ENCODE measurements around the gene AXIN2. TPM values are rescaled to one million over a fixed set of nuclear protein-coding genes. Genes with fewer than 3 reads are reported as not detected.

Gene AXIN2
- total RNA-seq, 1 donor from 2014 or later = 115 TPM

DNA sequence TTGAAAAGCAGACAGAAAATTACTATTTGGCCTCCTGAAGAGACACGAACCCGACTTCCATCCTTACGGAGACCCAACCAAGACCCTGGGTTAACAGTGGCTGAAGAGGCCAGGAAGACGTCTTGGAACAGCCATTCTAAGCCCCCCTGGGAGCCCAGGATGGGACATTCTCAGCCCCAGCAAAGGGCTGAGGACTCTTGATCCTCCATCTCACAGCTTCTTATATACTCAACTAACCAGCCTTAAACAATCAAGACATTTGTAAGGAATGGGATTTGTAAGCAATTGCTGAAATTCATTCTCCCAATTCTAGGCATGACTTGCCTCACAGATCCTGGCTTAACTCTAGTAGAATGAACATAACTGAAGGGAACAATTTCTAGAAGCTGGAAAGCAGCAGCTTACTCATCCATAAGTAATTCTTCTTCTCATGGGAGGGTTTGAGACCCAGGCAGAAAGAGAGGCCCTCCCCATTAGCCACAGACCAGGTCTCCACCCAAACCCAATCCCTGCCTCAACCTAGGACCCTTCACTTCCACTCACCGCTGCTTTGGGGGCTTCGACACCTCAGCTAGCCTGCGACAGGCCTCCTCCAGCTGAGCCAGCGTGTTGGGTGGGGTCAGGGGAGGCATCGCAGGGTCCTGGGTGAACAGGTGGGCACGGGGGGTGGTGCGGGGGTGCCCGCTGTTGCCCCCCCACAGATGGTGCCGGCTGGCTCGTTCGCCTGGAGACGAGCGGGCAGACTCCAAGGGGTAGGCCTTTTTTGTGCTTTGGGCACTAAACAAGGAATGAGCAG, 25.5 kb downstream of the AXIN2 start:
- Mint-ChIP-seq H3K27ac (no peak overlapping the region), H3K9me3 (no peaks in the 10 kb centered on the region), H3K36me3 (peaks cover 48% of the 10 kb centered on the region), H3K27me3 (no peaks in the 10 kb centered on the region), H3K4me3 (peak overlapping the region; percentile 25), H3K4me1 (ENCODE audit: unreplicated experiment) (peaks cover 54% of the 10 kb centered on the region)
- no peak for DNase-seq (ENCODE audit: extremely low spot score, unreplicated experiment)
- TF ChIP-seq, protein P1, sequence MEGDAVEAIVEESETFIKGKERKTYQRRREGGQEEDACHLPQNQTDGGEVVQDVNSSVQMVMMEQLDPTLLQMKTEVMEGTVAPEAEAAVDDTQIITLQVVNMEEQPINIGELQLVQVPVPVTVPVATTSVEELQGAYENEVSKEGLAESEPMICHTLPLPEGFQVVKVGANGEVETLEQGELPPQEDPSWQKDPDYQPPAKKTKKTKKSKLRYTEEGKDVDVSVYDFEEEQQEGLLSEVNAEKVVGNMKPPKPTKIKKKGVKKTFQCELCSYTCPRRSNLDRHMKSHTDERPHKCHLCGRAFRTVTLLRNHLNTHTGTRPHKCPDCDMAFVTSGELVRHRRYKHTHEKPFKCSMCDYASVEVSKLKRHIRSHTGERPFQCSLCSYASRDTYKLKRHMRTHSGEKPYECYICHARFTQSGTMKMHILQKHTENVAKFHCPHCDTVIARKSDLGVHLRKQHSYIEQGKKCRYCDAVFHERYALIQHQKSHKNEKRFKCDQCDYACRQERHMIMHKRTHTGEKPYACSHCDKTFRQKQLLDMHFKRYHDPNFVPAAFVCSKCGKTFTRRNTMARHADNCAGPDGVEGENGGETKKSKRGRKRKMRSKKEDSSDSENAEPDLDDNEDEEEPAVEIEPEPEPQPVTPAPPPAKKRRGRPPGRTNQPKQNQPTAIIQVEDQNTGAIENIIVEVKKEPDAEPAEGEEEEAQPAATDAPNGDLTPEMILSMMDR (conservative IDR thresholded peaks at IDR 0.05) = no peak

DNA sequence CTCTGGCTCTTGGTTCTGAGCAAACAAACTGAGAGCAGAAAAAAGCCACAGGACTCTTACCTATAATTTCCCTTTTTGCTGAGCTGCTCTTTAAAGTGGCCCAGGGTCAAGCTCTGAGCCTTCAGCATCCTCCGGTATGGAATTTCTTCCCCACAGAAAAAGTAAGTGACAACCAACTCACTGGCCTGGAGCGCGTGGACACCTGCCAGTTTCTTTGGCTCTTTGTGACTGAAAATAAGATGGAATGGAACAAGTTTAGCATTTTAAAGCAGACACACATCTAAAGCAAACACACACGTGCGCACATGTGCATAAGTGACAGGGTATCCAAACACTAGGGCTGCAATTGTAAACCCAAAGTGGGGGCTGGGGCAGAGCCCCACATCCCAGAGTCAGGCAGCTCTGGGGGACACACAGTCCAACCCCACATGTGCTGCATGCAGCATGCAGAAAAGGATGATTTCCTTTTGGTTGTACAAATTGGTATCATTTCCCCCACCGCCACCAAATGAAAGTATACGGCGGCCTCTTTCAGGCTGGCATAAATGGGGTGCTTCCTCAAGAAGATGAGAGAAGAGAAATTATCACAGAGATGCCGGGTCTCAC, 27.5 kb downstream of the AXIN2 start:
- H3K4me3 Mint-ChIP-seq = peak overlapping the region; percentile 41
- H3K4me1 Mint-ChIP-seq (ENCODE audit: unreplicated experiment) = peaks cover 53% of the 10 kb centered on the region
- peaks cover 3% of the 10 kb centered on the region for H3K9me3 Mint-ChIP-seq
- TF ChIP-seq, protein P1 (conservative IDR thresholded peaks at IDR 0.05) = no peak
- peaks cover 49% of the 10 kb centered on the region for H3K36me3 Mint-ChIP-seq
- H3K27me3 Mint-ChIP-seq = no peaks in the 10 kb centered on the region
- peak overlapping the region; percentile 48 for H3K27ac Mint-ChIP-seq
- DNase-seq (ENCODE audit: extremely low spot score, unreplicated experiment) = no peak

DNA sequence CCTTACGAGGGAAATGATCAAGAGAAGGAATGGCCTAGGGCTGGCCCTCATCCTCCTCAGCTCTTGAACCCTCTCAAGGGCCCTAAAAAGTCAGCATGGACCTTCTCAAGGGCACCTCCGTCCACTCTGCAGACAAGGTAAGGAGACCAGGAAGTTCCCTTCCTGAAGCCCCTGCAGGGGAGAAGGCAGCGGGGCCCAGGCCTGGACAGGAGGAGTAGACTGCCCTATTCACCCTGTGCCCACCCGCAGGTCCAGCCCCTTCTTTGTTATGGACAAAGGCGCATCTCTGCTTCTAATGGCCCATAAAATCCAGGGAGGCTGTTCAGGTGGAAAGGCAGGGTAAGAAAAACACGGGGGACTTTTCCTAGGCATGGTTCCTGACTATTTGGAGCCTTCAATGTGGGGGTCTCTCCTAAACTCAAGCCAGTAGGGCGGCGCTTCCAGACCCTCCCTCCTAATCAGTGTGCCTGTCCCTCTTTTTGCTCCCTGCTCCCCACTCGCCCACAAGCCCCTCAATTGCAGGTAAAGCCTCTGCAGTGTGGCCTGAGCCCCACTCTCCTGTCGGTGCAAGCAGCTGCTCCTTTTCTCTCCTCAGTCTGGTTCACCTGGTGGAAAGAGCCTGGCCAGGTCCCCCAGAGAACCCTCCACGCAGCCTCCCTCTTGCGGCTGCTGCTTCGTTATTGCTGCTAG, 28.2 kb downstream of the AXIN2 start:
- Mint-ChIP-seq H3K4me3 (no peak overlapping the region), H3K36me3 (peaks cover 49% of the 10 kb centered on the region), H3K4me1 (ENCODE audit: unreplicated experiment) (peaks cover 53% of the 10 kb centered on the region), H3K27me3 (no peaks in the 10 kb centered on the region), H3K9me3 (peaks cover 3% of the 10 kb centered on the region), H3K27ac (no peak overlapping the region)
- TF ChIP-seq, protein P1 (conservative IDR thresholded peaks at IDR 0.05) = no peak
- no peak for DNase-seq (ENCODE audit: extremely low spot score, unreplicated experiment)

DNA sequence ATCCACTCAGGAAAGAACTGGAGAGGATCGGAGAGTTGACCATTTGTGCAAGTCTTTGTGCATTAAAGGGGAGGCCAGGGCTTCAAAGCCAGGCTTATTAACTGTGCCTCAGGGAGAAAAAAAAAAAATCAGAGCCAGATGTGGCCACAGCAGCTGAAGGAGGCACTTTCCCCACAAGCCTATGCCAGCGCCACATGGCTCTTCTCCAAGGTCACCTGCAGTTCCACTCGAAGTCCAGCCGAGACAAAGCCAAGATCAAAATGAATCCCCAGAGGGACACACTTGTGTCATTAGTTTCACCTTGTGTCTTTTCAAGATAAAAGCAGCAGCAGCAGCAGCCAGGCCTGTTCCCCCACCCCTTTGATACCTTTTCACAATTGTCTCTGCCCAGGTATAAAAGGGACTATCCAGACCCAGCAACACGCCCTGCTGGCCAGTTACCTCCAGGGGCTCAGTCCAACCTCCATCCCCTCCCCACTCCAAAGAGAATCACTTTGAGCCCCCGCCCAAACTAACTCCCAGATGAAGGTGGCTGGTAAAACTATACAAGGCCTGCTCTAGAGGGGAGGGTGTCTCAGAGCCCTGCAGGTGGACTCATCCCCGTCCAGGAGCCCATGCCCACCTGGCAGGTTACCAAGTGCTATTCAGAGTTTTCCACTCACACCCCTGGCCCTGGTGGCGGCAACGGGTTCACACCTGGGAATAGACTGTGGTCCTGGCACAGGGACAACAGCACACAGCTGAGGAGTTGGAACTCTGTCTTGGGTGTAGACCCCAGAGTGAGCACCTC, 29.2 kb downstream of the AXIN2 start:
- H3K4me3 Mint-ChIP-seq = peak overlapping the region; percentile 82
- peaks cover 53% of the 10 kb centered on the region for H3K4me1 Mint-ChIP-seq (ENCODE audit: unreplicated experiment)
- H3K36me3 Mint-ChIP-seq = peaks cover 53% of the 10 kb centered on the region
- DNase-seq (ENCODE audit: extremely low spot score, unreplicated experiment) = no peak
- no peaks in the 10 kb centered on the region for H3K27me3 Mint-ChIP-seq
- TF ChIP-seq, protein P1 (conservative IDR thresholded peaks at IDR 0.05) = no peak
- peaks cover 3% of the 10 kb centered on the region for H3K9me3 Mint-ChIP-seq
- peak overlapping the region; percentile 91 for H3K27ac Mint-ChIP-seq

Data from type B pancreatic cell (in vitro differentiated cells).